ENCODE data around the gene TOX2.

The TOX2 gene

DNA sequence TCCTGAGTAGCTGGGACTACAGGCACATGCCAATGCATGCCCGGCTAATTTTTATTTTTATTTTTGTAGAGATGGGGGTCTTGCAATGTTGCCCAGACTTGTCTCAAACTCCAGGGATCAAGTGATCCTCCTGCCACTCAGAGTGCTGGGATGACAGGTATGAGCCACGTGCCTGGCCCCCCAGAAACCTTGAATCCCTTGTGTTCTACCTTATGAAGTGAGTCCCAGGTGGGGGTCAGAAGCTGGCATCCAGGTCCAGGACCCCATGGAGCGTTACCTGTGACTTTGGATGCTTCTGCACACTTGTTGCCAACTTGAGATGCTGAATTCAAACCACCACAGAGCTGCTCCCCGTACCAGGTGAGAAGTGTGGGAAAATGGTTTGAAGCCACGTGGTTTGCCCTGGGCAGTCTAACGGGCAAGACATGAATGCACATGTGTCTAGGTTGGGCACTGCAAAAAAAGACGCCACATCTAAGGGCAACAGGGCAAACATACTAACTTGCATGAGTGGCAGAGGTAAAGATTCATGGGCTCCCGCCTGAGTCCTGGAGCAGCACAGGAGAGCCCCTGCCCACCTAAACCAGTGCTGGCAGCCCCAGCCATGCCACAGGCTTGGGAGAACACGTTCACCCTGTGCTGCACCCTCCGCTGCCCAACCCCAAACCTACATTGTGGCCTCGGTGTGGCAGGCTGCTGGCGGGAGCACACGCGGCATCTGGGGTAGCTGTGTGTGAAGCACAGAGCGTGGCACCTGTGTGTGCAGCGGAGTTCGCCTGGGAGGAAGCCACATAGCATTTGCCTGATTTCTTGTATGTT, 171.2 kb downstream of the TOX2 start:
- DNase-seq (ENCODE audit: low spot score) = no peak
- in situ Hi-C loops (cut with MboI; ENCODE audit: low pct_unique_long_range_greater_than_20kb, low sequenced_read_pairs, unreplicated experiment) = loop anchor here (25.0 kb wide), 1 partner anchor 549 kb away; no protein-coding TSS in a partner anchor
- no peak for TF ChIP-seq CTCF (IDR thresholded peaks at IDR 0.05; ENCODE audit: extremely low read depth, insufficient read depth, missing control alignments)

GRCh38 chr20:44087051-44087856, 172.6 kb downstream of the TOX2 start:
- no peak for DNase-seq (ENCODE audit: low spot score)
- in situ Hi-C loops (cut with MboI; ENCODE audit: low pct_unique_long_range_greater_than_20kb, low sequenced_read_pairs, unreplicated experiment) = loop anchor here (25.0 kb wide), 1 partner anchor 550 kb away; no protein-coding TSS in a partner anchor
- no peak for TF ChIP-seq CTCF (IDR thresholded peaks at IDR 0.05; ENCODE audit: extremely low read depth, insufficient read depth, missing control alignments)

- no peak for DNase-seq (ENCODE audit: low spot score)
- in situ Hi-C loops (cut with MboI; ENCODE audit: low pct_unique_long_range_greater_than_20kb, low sequenced_read_pairs, unreplicated experiment) = loop anchor here (25.0 kb wide), 1 partner anchor 550 kb away; no protein-coding TSS in a partner anchor
- TF ChIP-seq CTCF (IDR thresholded peaks at IDR 0.05; ENCODE audit: extremely low read depth, insufficient read depth, missing control alignments) = no peak
Observed at GRCh38 chr20:44087857-44088120, 173.1 kb downstream of the TOX2 start.

DNA sequence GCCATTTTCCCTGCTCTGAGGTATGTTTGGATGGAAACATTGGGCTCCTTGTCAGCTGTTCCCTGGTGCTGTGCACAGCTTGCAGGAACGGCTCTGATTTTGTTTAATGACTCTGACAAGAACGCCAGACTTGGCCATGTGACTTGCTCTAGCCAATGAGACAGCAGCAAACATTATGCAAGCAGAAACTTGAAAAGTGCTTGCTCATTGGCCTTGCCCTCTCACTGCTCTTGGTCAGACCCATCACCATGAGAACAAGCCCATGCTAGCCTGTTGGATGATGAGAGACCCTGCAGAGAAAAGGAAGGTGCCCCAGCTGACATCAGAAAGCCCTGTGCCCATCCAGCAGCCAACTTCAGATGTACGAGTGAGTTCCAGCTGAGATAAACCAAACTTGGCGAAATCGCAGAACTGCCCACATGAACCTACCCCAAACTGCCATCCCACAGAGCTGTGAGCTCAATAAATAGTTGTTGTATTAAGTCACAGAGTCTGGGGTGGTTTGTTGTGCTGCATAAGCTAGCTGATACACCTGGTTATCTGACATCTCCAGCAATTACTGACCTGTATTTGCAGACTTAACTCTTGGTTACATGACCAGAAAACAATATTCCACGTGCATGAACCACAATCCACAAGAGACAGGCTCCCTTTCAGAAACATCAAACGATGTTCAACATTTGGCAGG, 175.5 kb downstream of the TOX2 start:
- in situ Hi-C loops (cut with MboI; ENCODE audit: low pct_unique_long_range_greater_than_20kb, low sequenced_read_pairs, unreplicated experiment) = loop anchor here (10.0 to 25.0 kb wide), 2 partner anchors 553 to 645 kb away; no protein-coding TSS in a partner anchor
- peak; percentile 59 for DNase-seq (ENCODE audit: low spot score)
- TF ChIP-seq CTCF (IDR thresholded peaks at IDR 0.05; ENCODE audit: extremely low read depth, insufficient read depth, missing control alignments) = no peak

- in situ Hi-C loops (cut with MboI; ENCODE audit: low pct_unique_long_range_greater_than_20kb, low sequenced_read_pairs, unreplicated experiment) = loop anchor here (10.0 to 25.0 kb wide), 2 partner anchors 554 to 646 kb away; no protein-coding TSS in a partner anchor
- no peak for DNase-seq (ENCODE audit: low spot score)
- no peak for TF ChIP-seq CTCF (IDR thresholded peaks at IDR 0.05; ENCODE audit: extremely low read depth, insufficient read depth, missing control alignments)
Observed at GRCh38 chr20:44091026-44091425, 176.4 kb downstream of the TOX2 start.

GRCh38 chr20:44092551-44093248, 178.0 kb downstream of the TOX2 start:
- DNase-seq (ENCODE audit: low spot score) = no peak
- in situ Hi-C loops (cut with MboI; ENCODE audit: low pct_unique_long_range_greater_than_20kb, low sequenced_read_pairs, unreplicated experiment) = loop anchor here (10.0 to 25.0 kb wide), 2 partner anchors 555 to 648 kb away; no protein-coding TSS in a partner anchor
- peak; percentile 51 for TF ChIP-seq CTCF (IDR thresholded peaks at IDR 0.05; ENCODE audit: extremely low read depth, insufficient read depth, missing control alignments)

Measured in GM13977 (cell line).